Kidney capillary endothelial cell (primary cell): Measurements from ENCODE around the gene HSPBP1.
A peak's percentile ranks its signal among the peaks of the same experiment; 100 is the strongest.
"Not testable (repeated sequence)": the region's sequence is repeated elsewhere in the genome, so short reads cannot be mapped to it uniquely, and the experiment has no call there.

ENCODE experiments used
- DNase-seq: peaks from one replicate; pipeline ENCODE4 v3.0.0-alpha.2; 2018; ENCODE audit warnings: low spot score

The HSPBP1 gene

DNA sequence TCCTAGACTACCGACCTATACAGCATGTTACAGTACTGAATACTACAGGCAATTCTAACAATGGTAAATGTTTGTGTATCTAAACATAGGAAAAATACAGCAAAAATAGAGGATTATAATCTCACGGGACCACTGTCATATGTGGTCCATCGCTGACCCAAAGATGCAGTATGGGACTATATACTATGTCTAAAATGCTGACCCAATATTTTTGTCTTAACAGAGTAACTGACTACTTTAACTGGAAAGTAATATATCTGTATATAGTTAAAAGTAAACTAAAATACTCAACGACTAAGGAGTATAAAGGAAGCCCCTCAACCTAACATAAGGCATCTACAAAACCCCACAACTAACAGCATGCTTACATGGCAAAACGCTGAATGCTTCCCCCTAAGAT is 46.9 kb downstream of the HSPBP1 start:
- DNase-seq = no peak

DNA sequence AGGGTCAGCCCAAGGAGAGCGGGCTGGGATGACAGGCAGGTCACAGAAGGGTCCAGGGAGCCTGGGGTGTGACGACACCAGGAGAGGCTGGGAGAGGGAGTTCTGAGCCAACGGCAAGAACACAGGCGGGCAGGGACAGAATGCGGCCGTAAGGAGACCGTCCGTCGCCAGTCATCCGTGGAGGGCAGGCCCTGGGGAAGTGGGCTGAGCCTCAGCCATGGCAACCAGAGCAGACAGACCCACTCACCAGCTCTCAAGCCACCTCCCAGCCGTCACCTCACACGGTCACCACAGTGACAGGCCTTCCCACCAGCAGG is 47.7 kb downstream of the HSPBP1 start:
- no peak for DNase-seq

DNA sequence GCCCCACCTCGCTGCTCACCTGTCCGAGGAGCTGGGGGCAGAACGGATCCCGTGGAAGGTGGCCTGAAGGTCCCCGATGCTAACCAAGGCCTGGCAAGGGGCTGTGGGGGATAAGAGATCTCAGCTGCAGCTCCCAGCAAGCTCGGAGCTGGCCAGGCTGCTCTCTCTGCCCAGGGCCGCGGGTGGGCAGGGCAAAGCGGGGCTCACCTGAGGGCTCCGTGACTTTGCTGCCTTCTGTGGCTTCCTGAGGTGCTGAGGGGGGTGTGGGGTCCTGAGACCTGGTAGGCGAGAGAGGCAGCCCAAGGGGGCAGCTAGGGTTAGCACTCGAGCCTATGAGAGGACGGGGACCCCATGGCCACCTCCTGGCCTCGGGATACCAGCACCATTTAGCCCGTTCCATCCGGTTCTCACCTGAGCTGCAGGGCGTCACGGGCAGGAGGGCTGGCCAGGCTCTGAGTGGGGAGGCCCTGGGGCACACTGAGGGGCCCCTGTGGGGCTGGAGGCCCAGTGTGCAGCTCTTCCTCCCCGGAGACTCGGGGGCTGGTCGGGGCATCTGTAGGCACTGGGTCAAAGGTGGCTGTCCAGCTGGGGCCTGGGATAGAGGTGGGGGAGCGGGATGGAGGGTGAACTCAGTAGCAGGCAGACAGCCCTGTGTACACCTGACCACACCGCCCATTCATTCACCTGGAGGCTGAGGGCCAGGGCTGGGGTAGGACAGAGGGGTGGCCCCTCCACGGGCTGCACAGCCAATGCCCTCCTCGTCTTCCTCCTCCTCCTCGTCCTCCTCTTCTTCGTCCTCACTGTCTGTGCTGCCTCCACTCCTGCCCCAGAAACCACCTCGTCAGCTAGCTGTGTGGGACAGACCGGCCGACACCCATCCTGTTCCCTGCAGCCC is 48.3 kb downstream of the HSPBP1 start:
- no peak for DNase-seq

DNA sequence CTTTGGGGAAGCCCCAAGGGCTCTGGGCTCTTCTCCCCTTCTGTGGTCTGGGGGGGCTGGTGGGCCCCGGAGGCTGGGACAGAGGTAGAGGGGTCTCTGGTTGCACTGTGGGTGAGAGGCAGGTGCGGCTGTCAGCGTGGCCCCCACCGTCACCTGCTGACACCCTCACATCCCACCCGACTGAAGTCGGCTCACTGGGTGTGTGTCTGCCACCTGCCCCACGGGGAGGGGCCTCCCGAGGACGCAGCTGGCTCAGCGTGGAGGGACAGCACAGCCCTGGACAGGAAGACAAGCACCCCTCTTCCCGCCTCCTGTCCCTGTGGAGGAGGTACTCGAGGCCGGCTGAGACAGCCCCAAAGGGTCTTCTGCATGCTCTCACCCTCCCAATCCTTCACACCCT is 49.1 kb downstream of the HSPBP1 start:
- no peak for DNase-seq

DNA sequence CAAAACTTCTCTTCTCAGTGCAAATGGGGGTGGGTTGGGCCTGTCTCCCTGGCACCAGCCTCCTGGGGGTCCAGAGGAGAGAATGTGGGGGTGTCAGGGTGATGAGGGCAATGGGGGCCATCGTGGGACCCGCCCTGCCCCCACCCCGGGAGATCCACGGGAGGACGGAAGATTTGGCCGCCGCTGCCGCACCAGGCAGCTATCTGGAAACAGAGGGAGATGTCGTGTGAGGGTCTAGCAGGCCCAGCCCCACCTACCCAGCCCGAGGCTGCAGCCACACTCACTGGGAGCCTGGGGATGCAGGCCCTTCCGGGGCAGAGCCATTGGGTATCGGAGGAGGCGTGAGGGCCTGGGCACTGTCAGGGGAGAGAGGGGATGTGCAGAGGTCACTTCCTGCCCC is 49.6 kb downstream of the HSPBP1 start:
- no peak for DNase-seq

DNA sequence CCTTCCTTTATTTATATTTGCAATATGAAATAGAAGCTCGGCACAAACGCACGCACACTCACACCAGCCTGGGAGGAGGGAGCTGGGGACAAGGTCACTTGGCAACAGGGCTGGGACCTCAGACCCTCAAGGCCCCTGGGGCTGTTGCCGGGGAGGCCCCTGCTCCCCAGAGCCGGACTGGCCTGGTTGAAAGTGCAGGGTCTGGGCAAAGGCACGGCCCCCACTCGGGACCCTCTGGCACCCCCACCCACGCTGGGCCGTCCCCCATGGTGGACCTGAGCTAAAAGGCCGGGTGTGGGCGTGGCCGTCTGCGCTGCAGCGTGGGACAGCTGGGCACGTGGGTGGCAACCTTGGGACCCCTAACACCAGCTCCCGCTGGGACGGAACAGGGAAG is 50.1 kb downstream of the HSPBP1 start:
- no peak for DNase-seq

DNA sequence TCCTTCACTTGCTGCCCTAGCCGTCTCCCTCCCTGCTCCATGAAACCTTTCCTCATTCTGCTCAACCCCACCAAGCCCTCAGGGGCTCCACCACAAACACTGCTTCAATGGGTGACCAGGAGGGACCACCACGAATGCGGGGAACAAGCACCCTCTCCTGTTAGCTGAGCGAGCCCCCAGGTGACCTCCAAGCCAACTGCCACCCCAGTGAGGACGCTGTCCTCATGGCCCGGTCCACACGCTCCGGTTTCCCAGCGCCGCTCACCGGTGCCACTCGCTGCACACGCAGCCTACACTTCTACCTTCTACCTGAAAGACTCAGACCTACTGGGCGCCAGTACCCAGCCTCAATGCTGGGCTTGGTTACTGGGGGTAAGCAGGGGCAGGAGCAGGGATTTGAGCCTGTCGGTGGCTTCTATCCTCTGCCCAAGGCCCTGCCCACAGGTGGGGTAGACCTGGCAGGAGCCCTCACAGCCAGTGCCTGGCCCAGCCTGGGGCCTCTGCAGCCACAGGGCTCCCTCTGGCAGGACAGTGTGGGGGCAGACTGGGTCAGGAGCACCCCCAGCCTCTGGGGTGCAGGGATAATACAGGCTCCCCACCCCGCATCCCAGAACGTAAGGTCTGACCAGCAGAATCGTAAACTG is 50.6 kb downstream of the HSPBP1 start:
- no peak for DNase-seq

DNA sequence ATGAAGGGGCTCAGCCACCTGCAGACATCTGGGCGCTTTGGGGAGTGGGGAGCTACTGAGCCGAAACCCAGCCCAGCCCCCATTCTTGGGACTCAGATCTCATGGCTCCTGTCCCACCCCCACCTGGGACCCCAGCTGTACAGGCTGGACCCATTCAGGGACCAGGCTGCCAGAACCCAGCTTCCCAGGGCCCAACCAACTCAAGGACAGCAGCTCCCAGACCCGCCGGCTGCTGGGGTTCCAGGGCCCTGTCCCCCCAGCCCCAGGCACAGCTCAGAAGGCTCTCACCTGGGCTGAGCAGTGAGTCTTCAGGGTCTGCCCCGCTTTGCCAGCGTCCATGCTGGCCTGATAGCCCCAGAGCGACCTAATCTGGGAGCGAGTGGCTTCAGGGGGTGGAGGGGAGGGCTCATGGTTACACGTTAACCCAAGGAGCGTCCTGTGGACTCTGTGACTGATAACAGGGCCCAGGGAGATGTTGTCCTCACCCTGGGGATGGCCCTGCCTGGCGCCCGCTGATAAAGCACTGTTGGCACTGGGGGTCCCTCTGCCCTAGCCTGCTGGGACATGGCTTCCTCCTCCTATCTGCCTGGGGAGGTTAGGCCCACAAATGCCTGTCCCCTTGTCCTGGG is 51.4 kb downstream of the HSPBP1 start, which contains the start of gene TMEM86B:
TMEM86B (minus strand) TSS at position 361 of the 629 bp plus-strand sequence; CDS start at position 339, 22 bp downstream.
- no peak for DNase-seq

DNA sequence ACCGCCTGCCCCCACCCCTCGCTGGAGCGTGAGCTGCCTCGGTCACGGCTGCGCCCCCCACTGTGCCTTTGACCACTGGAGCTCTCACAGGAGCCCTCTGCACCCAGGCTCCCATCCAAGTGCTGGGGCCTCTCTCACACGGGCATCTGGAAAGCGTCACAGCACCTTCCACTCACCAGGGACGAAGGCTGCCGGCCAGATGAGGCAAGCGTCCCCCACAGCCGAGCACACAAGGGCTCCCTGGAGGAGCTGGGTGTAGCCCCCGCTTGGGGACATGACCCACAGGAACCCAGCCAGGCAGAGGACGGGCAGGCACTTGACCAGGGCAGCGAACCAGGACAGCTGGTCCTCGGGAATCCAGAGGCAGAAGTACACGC is 51.9 kb downstream of the HSPBP1 start:
- DNase-seq = no peak

DNA sequence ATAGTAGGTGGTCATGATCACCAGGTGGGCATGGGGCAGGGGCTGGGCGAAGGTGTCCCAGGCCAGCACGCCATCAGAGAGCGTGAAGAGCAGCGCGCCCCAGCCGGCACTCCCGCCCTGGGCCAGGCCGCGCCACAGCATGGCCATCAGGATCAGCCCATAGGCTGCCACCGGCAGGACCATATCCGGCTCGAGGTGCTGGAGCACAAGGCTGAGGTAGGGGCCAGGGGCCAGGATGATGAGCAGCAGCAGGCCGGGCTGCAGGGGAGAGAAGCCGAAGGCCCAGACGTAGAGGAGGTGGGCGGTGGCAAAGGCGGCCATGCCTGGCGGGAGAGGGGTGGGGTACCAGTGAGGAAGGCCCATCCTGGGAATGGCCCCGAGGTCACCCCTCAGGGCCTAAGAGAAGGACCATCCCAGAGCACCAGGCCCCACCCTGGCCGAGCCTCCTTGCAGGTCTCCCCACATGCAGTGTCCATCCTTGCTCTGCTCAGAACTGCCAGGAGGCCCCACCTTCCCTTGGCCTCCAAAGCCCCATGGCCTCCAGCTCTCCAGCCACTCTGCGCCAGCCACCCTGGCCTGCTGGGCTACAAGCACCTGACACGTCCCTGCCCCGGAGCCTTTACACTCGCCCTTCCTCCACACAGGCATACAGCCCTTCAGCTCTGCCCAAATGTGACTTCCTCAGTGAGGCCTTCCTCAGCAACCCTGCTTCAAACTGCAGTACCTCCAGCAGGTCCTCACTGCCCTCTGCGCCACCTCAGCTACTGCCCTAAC is 52.5 kb downstream of the HSPBP1 start:
- no peak for DNase-seq

DNA sequence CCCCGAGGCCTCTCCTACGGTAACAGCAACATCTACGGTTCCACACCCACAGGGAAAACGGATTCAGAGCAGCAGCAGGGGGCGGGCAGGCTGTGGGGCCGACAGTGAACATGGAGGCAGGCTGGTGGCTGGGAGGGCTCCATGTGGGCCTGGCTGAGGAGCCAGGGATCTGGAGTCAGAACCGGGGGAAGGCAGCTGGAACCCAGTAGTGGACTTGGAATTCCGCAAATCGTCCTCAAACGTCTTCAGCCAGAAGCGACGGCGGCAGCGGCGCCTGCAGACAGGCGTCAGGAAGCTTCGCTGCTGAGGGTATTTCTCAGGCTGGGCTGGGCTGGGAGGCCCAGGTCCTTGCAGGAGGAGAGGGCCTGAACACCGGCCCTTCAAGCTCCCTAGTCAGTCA is 53.1 kb downstream of the HSPBP1 start:
- DNase-seq = no peak

DNA sequence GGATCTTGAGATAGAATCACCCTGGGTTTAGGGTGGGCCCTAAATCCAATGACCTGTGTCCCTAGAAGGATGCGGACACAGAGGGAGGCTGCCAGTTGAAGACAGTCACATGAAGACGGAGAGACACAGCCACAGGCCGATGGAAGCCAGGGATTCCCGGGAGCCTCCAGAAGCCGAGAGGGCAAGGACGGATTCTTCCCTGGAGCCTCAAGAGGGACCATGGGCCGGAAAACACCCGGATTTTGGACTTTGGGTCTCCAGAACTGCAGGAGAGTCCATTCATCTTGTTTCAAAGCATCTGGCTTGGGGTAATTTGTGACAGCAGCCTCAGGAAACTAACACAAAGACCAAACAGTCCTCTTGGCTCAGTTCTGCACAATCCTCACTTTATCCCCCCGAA is 53.6 kb downstream of the HSPBP1 start:
- no peak for DNase-seq

DNA sequence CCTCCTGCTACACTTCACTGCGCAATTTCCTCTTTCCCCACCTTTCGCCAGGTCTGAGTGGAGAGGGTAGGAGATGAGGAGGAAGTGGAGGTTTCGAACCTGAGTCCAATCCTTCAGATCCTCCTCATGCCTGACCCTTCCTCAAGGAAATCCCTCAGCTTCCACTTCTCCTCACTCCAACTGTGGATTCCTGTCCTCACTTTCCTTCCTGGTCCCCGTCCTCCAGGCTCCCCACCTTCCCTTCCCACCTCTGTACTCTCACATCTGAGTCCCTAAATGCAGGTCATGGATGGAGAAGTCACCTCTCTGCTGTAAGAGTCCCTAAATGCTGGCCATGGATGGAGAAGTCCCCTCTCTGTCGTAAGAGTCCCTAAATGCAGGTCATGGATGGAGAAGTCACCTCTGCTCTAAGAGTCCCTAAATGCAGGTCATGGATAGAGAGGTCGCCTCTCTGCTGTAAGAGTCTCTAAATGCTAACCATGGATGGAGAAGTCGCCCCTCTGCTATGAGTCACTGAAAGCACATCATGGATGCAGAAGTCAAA is 54.4 kb downstream of the HSPBP1 start:
- no peak for DNase-seq

DNA sequence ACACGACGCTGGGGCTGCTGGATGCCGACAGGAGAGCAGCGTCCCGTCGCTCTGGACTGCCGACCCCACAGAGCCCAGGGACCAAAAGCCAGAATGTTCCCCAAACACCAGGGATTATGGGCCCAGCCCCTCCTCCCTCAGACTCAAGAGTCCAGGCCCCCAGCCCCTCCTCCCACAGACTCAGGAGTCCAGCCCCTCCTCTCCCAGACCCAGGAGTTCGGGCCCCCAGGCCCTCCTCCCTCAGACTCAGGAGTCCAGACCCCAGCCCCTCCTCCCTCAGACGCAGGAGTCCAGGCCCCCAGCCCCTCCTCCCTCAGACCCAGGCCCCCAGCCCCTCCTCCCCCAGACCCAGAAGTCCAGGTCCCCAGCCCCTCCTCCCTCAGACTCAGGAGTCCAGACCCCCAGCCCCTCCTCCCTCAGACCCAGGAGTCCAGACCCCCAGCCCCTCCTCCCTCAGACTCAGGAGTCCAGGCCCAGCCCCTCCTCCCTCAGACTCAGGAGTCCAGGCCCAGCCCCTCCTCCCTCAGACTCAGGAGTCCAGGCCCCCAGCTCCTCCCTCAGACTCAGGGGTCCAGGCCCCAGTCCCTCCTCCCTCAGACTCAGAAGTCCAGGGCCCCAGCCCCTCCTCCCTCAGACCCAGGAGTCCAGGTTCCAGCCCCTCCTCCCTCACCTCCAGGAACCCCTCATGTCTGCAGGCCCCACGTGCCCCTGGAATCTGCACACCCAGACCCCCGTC is 55.1 kb downstream of the HSPBP1 start:
- not testable (repeated sequence) for DNase-seq

DNA sequence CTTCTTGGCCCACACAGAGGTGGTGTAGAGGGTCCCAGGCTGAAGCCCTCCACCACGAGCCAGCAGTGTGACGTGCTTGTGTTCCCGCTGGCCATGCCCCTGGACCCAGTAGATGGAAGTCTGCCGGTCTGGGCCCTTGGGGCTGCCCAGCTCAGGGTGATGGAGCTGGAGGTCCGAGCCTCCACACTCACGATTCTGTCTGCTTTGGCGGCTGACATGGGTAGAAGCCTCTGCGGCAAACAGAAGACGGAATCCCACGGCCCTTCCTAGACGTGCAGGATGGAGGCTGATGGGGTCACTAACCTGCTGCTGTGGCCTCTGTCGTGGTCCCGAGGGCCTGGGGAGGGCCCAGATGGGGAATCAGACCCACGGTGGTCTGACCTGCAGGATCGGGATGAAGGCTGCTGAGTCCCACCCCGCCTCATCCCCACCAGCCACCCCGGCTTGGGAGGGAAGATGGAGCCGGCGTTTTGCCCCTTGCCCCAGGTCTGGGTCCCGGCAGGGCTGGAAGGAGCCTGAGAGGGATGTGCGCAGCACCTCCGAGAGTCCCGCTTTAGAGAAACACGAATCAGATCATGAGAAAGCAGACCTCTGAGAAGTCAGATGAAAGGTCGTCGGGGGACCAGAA is 55.8 kb downstream of the HSPBP1 start:
- DNase-seq = no peak

DNA sequence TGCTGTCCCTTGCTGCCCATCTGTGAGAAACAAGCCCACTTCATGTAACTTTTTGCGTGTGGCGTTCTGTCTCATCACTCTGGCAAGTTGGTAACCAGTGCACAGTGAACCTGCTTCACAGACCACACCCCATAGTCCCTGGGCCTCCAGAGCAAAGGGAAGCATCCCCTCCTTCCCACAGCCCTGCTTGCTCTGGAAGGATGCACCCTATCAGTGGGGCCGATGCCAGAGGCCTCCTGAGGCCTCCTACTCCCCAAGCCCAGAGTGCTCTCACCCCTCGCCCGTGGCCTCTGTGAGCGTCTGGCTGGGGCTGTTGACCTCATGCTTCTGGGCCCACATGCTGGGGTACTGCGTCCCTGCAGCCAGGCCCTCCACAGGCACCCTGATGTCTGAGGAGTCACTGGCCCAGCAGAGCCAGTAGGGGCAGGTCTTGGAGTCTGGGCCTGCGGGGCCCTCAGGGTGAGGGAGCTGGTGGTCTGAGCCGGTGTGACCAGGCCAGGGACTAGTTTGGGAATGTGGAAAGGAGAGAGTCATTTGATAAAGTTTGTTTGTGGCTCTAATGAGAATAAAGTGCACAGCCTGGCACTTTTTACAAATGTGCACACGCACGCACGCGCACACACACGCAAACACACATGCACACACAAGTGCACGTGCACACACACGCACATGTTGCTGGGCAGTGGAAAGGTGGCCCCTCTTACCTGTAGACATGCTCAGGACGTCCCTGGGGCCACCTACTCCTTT is 56.4 kb downstream of the HSPBP1 start:
- DNase-seq = no peak

DNA sequence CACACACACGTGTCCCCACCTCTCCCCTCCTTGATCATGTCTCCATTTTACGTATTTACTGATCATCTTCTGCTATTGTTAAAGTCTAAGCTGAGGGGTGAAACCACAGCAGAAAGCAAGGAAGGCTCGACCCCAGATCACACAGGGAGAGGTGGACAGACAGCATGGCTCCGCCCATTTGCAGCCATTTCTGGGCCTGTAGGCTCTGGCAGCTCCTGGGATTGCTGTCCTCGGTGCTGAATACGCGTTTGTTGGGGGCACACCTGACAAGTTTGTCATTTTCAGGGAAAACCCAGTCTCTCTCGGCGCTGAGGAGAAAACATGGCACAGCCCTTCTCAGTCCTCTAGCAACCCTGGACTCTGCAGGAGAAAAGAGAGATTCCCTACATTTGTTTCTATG is 59.4 kb downstream of the HSPBP1 start:
- DNase-seq = no peak

DNA sequence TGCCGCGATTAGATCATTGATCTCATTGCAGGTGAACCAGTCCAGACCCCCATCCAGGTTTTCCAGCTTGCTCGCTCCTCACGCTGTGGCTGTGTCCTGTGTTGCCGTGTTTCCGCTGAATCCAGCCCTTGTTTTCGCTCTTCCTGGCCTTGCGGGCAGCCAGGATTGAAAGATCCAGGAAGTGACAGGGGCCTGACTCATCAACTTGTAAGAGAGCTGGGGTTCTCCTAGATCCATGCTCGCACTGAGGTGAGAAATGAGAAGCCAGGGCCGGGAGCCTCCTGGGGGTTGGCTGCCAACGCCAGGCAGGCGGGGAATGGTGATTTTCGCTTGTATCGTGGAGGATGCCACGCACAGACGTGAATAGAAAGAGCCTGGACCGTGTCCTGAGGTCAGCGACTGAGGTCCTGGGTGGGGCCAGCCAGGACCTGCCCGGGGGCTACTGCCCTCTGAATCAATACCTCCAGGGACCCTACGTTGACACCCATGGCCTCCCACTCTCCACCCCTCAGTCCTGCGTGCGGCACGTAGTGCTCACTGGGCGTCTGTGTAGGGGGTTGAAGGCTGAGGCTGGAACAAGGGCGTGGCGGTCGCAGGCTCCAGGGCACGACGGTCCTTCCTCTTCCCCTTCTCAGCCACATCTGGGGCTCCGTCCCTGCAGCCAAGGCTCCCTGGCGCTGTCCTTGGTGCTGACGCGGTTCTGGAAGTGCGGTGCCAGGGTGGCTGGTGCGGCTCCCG is 63.3 kb downstream of the HSPBP1 start:
- peak; percentile 98 for DNase-seq

DNA sequence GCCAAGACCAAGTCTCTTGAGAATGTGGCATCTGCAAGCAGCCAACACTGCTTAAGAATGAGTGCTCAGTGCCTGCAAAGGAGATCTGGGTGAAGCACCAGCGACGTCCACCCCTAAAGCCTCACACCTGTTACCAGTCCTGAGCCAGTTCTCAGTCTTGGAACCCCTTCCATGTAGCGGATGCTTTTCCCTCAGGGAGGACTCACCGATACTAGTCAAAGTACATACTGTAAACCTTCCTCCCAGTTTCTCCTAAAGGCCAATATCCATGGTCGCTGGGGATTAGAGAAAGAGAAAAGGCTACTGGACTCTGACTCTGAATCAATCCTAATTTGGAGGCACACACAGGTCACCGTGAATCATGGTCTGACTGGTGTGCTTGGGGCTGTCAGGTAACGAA is 66.4 kb downstream of the HSPBP1 start:
- DNase-seq = no peak

DNA sequence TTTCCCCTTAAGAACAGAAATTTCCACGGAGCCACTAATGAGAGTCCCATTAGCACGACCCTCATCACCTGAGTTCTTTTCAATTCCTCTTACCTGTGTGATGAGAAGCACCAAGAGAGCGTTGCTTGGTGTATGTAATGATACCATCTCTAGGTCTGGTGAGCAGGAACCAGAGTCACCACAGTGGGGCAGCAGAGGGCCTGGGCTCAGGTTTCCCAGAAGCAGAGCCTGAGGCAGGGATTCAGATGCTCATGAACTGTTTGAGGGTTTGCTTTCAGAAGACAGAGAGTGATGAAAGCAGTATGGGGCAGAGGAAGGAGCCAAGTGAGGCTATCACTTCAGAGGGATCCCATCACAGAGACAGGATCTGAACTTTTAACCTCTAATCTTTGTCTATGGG is 67.5 kb downstream of the HSPBP1 start:
- DNase-seq = no peak
